OCI-LY7 (cell line): Measurements from ENCODE around the gene ZNF326. TPM values are rescaled to one million over a fixed set of nuclear protein-coding genes. Genes with fewer than 3 reads are reported as not detected.

Source experiments
- BruUV-seq: library from RNA; stranded (reverse); fragments of 400-500 nt; replicated peaks from 2 replicates; lab custom pipeline; 2021; lab: Mats Ljungman, UMichigan
- CTCF ChIA-PET: fragments of 300-600 bp; sonication (Branson Sonifier 250); formaldehyde crosslinking; loops from one replicate; lab custom pipeline; 2022; ENCODE audit warnings: antibody characterized with exemption; ENCODE audit not compliant: unreplicated experiment; lab: Charles Lee
- POLR2A ChIA-PET: fragments of 300-600 bp; sonication (Branson Sonifier 250); formaldehyde crosslinking; loops from one replicate; lab custom pipeline; 2022; ENCODE audit warnings: antibody characterized with exemption; lab: Charles Lee
- DNase-seq: peaks from one replicate; pipeline ENCODE4 v3.0.0-alpha.2; 2015; ENCODE audit warnings: low spot score
- H2AFZ ChIP-seq: fragments of 200-600 bp; sonication (generic), shearing (Covaris generic); 2 replicates; pipeline ENCODE4 v1.6.1; 2014; ENCODE audit warnings: mild to moderate bottlenecking, antibody characterized with exemption, low read length, moderate library complexity
- H3K27ac ChIP-seq: fragments of 200-600 bp; sonication (generic); 2 replicates; pipeline ENCODE4 v1.5.1; 2014; ENCODE audit warnings: mixed run types, low read depth, mild to moderate bottlenecking, moderate library complexity, low read length, inconsistent platforms; ENCODE audit not compliant: poor library complexity, severe bottlenecking
- H3K36me3 ChIP-seq: fragments of 200-600 bp; sonication (generic); 2 replicates; pipeline ENCODE4 v1.6.1; 2014; ENCODE audit warnings: mild to moderate bottlenecking, antibody characterized with exemption, low read length, moderate library complexity, mixed read lengths; ENCODE audit not compliant: insufficient read depth
- H3K4me1 ChIP-seq: fragments of 200-600 bp; sonication (generic); 2 replicates; pipeline ENCODE4 v1.5.1; 2014; ENCODE audit warnings: mild to moderate bottlenecking, low read length; ENCODE audit not compliant: insufficient read depth, poor library complexity, severe bottlenecking
- H3K4me2 ChIP-seq: fragments of 200-600 bp; sonication (generic); 2 replicates; pipeline ENCODE4 v1.6.1; 2014; ENCODE audit warnings: mild to moderate bottlenecking, low read length
- H3K4me3 ChIP-seq: fragments of 200-600 bp; sonication (generic); 2 replicates; pipeline ENCODE4 v1.5.1; 2014; ENCODE audit warnings: mild to moderate bottlenecking, low read depth, low read length; ENCODE audit not compliant: poor library complexity, severe bottlenecking
- H3K79me2 ChIP-seq: fragments of 200-600 bp; sonication (generic); 2 replicates; pipeline ENCODE4 v1.6.1; 2016; ENCODE audit warnings: low read depth, mild to moderate bottlenecking, low read length, moderate library complexity, mixed read lengths; ENCODE audit not compliant: insufficient read depth
- H3K9me2 ChIP-seq: fragments of 200-600 bp; sonication (generic); 2 replicates; pipeline ENCODE4 v1.6.1; 2016; ENCODE audit warnings: mild to moderate bottlenecking, low read length, mixed read lengths; ENCODE audit not compliant: insufficient read depth
- H3K9me3 ChIP-seq: fragments of 200-600 bp; sonication (generic); 2 replicates; pipeline ENCODE4 v1.6.1; 2014; ENCODE audit warnings: mild to moderate bottlenecking, mixed run types, low read length, mixed read lengths
- H4K20me1 ChIP-seq: fragments of 200-600 bp; sonication (generic); 2 replicates; pipeline ENCODE4 v1.6.1; 2014; ENCODE audit warnings: mild to moderate bottlenecking, antibody characterized with exemption, low read length, moderate library complexity, mixed read lengths; ENCODE audit not compliant: insufficient read depth
- CTCF ChIP-seq: fragments of 200-600 bp; sonication (generic); conservative IDR thresholded peaks from 2 replicates; pipeline ENCODE4 v1.5.1; 2014; ENCODE audit warnings: mild to moderate bottlenecking, antibody characterized with exemption, low read length, moderate library complexity, mixed read lengths
- EZH2phosphoT487 ChIP-seq: fragments of 200-600 bp; sonication (generic); IDR thresholded peaks from 2 replicates; pipeline ENCODE4 v1.6.1; 2018; ENCODE audit warnings: low read depth, borderline replicate concordance, mild to moderate bottlenecking, mixed run types, antibody characterized with exemption, low read length, moderate library complexity, mixed read lengths
- intact Hi-C: fragments of 100-400 bp; cut with micrococcal nuclease; formaldehyde crosslinking; loops from one replicate; pipeline ENCODE4 v1.10.0; 2022; ENCODE audit not compliant: unreplicated experiment
- small RNA-seq: library from RNA; depleted of rRNA; stranded (forward); fragments of <200 nt; gene quantifications from one replicate; pipeline ENCODE3, GENCODE V24; 2014
- total RNA-seq, 2 experiments: library from RNA; depleted of rRNA in 1 of 2; stranded (reverse); fragments of >200 nt in 1 of 2; shearing (Covaris generic) in 1 of 2; gene quantifications; 2 replicates each; pipeline ENCODE4 v1.2.3, GENCODE V29; 2014 to 2022

The ZNF326 gene
- total RNA-seq, 2 experiments from 2014 or later = 11.5 to 43.5 TPM

GRCh38 chr1:90083995-90084394 lies 89.1 kb downstream of the ZNF326 start:
- CTCF ChIA-PET = no interaction called here

More at GRCh38 chr1:90083995-90084394, 89.1 kb downstream of the ZNF326 start:
- H3K4me3 ChIP-seq = no peak overlapping the region
- no peaks in the 10 kb centered on the region for H3K9me3 ChIP-seq
- no peak for DNase-seq
- TF ChIP-seq CTCF (no peak), EZH2phosphoT487 (no peak)
- H2AFZ ChIP-seq = no peak overlapping the region
- no peaks in the 10 kb centered on the region for H3K79me2 ChIP-seq
- BruUV-seq = no TSS peak
- no peaks in the 10 kb centered on the region for H3K9me2 ChIP-seq
- POLR2A ChIA-PET = no interaction called here
- H3K27ac ChIP-seq = no peak overlapping the region
- no peaks in the 10 kb centered on the region for H4K20me1 ChIP-seq
- no peaks in the 10 kb centered on the region for H3K4me1 ChIP-seq
- H3K4me2 ChIP-seq = no peak overlapping the region
- no peaks in the 10 kb centered on the region for H3K36me3 ChIP-seq
- intact Hi-C loops = no loop called here

Small RNAs within 50 kb of the gene (small RNA-seq; reads per million reads assigned to genes)
- not detected for gene RN7SKP272

Other genes with a start within 250 kb of the ZNF326 start
- gene LRRC8D, start 174.1 kb upstream of the ZNF326 start, total RNA-seq (2014; rRNA removed; shearing (Covaris generic)) = 19.3 and 23.8 TPM in 2 replicates
- 37.1 and 39.9 TPM in 2 replicates for gene LRRC8D, start 174.1 kb upstream of the ZNF326 start, total RNA-seq (2022)